Measurements from ENCODE around the gene ZNF512.

Gene ZNF512

GRCh38 chr2:27634291-27634690 lies 51.4 kb downstream of the ZNF512 start:
- DNase-seq (ENCODE audit: low read depth), result no peak

GRCh38 chr2:27636766-27637165 lies 53.9 kb downstream of the ZNF512 start:
- DNase-seq (ENCODE audit: low read depth), result no peak

GRCh38 chr2:27638037-27638637 lies 55.3 kb downstream of the ZNF512 start:
- DNase-seq (ENCODE audit: low read depth), result no peak

GRCh38 chr2:27638709-27639108 lies 55.9 kb downstream of the ZNF512 start:
- peak; percentile 70 for DNase-seq (ENCODE audit: low read depth)

- no peak for DNase-seq (ENCODE audit: low read depth)
Observed at GRCh38 chr2:27640722-27641245, 57.9 kb downstream of the ZNF512 start.

- no peak for DNase-seq (ENCODE audit: low read depth)
Observed at GRCh38 chr2:27645197-27645596, 62.4 kb downstream of the ZNF512 start.

GRCh38 chr2:27647289-27647688 lies 64.4 kb downstream of the ZNF512 start:
- DNase-seq (ENCODE audit: low read depth), result no peak

GRCh38 chr2:27647737-27648136 lies 64.9 kb downstream of the ZNF512 start:
- no peak for DNase-seq (ENCODE audit: low read depth)

- no peak for DNase-seq (ENCODE audit: low read depth)
Observed at GRCh38 chr2:27651056-27651455, 68.2 kb downstream of the ZNF512 start.

GRCh38 chr2:27652341-27652740 lies 69.5 kb downstream of the ZNF512 start:
- no peak for DNase-seq (ENCODE audit: low read depth)

- no peak for DNase-seq (ENCODE audit: low read depth)
Observed at GRCh38 chr2:27652790-27653189, 69.9 kb downstream of the ZNF512 start.

GRCh38 chr2:27653397-27653796 lies 70.6 kb downstream of the ZNF512 start:
- no peak for DNase-seq (ENCODE audit: low read depth)

- no peak for DNase-seq (ENCODE audit: low read depth)
Observed at GRCh38 chr2:27655155-27655951, 72.5 kb downstream of the ZNF512 start.

GRCh38 chr2:27661371-27661770 lies 78.5 kb downstream of the ZNF512 start:
- no peak for DNase-seq (ENCODE audit: low read depth)

GRCh38 chr2:27663285-27664153 lies 80.7 kb downstream of the ZNF512 start, which contains the start of the genes SLC4A1AP and SUPT7L:
TSS of gene SLC4A1AP (plus strand) at chr2:27663889. CDS start at chr2:27663915, 26 bp downstream.
TSS of gene SUPT7L (minus strand) at chr2:27663614. CDS start at chr2:27662192, 1,422 bp downstream.
- peak; percentile 66 for DNase-seq (ENCODE audit: low read depth)

GRCh38 chr2:27664154-27664574 lies 81.3 kb downstream of the ZNF512 start:
- DNase-seq (ENCODE audit: low read depth), result no peak

GRCh38 chr2:27664622-27665363 lies 82.0 kb downstream of the ZNF512 start:
- no peak for DNase-seq (ENCODE audit: low read depth)

- no peak for DNase-seq (ENCODE audit: low read depth)
Observed at GRCh38 chr2:27667446-27667845, 84.6 kb downstream of the ZNF512 start.

- DNase-seq (ENCODE audit: low read depth), result no peak
Observed at GRCh38 chr2:27671235-27671634, 88.4 kb downstream of the ZNF512 start.

Measured in GM04503 (cell line).